HepG2 (cell line): ENCODE results near the gene RRP36. TPM values are rescaled to one million over a fixed set of nuclear protein-coding genes. Genes with fewer than 3 reads are reported as not detected.

Source experiments
- ARHGAP35 ChIP-seq: sonication (generic); formaldehyde crosslinking; IDR thresholded peaks from 2 replicates; pipeline ENCODE4 v1.9.0; 2022; ENCODE audit warnings: mild to moderate bottlenecking, inconsistent platforms, moderate library complexity, missing genetic modification reagents, borderline replicate concordance
- ATF7 ChIP-seq, 2 experiments: fragments of 450-650 bp in 1 of 2; sonication (generic) in 1 of 2; formaldehyde crosslinking in 1 of 2; IDR thresholded peaks; 2 replicates each; pipeline versions ENCODE4 v1.4.0 to v1.6.1; 2016 to 2020; ENCODE audit warnings: antibody characterized with exemption in 1 of 2, mild to moderate bottlenecking in 1 of 2, missing genetic modification reagents in 1 of 2
- GFI1 ChIP-seq: sonication (generic); formaldehyde crosslinking; IDR thresholded peaks from 2 replicates; pipeline ENCODE4 v1.5.0; 2020; ENCODE audit warnings: missing genetic modification reagents, mild to moderate bottlenecking, borderline replicate concordance
- MED1 ChIP-seq: sonication (generic); formaldehyde crosslinking; IDR thresholded peaks from 2 replicates; pipeline ENCODE4 v1.4.0; 2020; ENCODE audit warnings: missing genetic modification reagents
- MIER2 ChIP-seq: IDR thresholded peaks from 2 replicates; pipeline ENCODE4 v1.6.1; 2016; ENCODE audit warnings: missing biosample characterization, missing genetic modification reagents
- RERE ChIP-seq: IDR thresholded peaks from 2 replicates; pipeline ENCODE4 v1.6.1; 2016; ENCODE audit warnings: low read depth, missing genetic modification reagents, missing compliant biosample characterization
- RFX1 ChIP-seq: fragments of 450-650 bp; IDR thresholded peaks from 2 replicates; pipeline ENCODE4 v1.6.1; 2017
- STAT5B ChIP-seq: sonication (generic); formaldehyde crosslinking; IDR thresholded peaks from 2 replicates; pipeline ENCODE4 v1.4.0; 2020; ENCODE audit warnings: missing genetic modification reagents
- ZBTB10 ChIP-seq: sonication (generic); formaldehyde crosslinking; IDR thresholded peaks from 2 replicates; pipeline ENCODE4 v1.4.0; 2020; ENCODE audit warnings: missing genetic modification reagents, borderline replicate concordance
- ZBTB33 ChIP-seq: sonication (generic); formaldehyde crosslinking; IDR thresholded peaks from 2 replicates; pipeline ENCODE4 v1.4.0; 2020; ENCODE audit warnings: missing genetic modification reagents
- ZNF276 ChIP-seq: sonication (generic); formaldehyde crosslinking; IDR thresholded peaks from 2 replicates; pipeline ENCODE4 v1.4.0; 2020; ENCODE audit warnings: mild to moderate bottlenecking, low read depth, missing genetic modification reagents
- ZNF414 ChIP-seq: sonication (generic); formaldehyde crosslinking; IDR thresholded peaks from 2 replicates; pipeline ENCODE4 v1.5.0; 2020; ENCODE audit warnings: missing genetic modification reagents
- ZNF670 ChIP-seq: sonication (generic); formaldehyde crosslinking; IDR thresholded peaks from 2 replicates; pipeline ENCODE4 v1.8.0; 2022; ENCODE audit warnings: mild to moderate bottlenecking, missing genetic modification reagents, borderline replicate concordance
- ZNF773 ChIP-seq: sonication (generic); formaldehyde crosslinking; IDR thresholded peaks from 2 replicates; pipeline ENCODE4 v1.4.0; 2020; ENCODE audit warnings: missing genetic modification reagents, borderline replicate concordance
- polyA plus RNA-seq, 8 experiments: library from polyadenylated mRNA; depleted of rRNA in 3 of 8; stranded (reverse) in 7 of 8; unstranded in 1 of 8; fragments of >200 nt; fragmentation: Illumina TruSeq in 4 of 8; extraction: Trizol in 4 of 8; gene quantifications; 2 replicates each; pipeline versions ENCODE4 v1.2.1 to v1.2.3, GENCODE V29; 2011 to 2016; ENCODE audit warnings: low read depth in 4 of 8, missing spikeins in 1 of 8, mixed read lengths in 1 of 8; ENCODE audit not compliant: insufficient read depth in 1 of 8
- total RNA-seq, 5 experiments: library from RNA; depleted of rRNA; stranded (reverse); fragments of >200 nt; fragmentation: Illumina TruSeq; extraction: Trizol; gene quantifications; 2 replicates each; pipeline ENCODE4 v1.2.3, GENCODE V29; 2016; ENCODE audit warnings: low read depth in 1 of 5

The RRP36 gene
- total and polyA plus RNA-seq, 2 of the 13 experiments (the other 11 are each of a cell fraction or from before 2014, with no cell fraction given) = 29.5 to 144 TPM

- TF ChIP-seq RERE (no peak; the same call in 1 of the 2 replicates), MED1 (CRISPR knock-in tag) (peak; percentile 87), MIER2 (0 out of 2 replicates have a peak, but pooled peaks have one; percentile 39), ZNF276 (CRISPR knock-in tag) (no peak), ARHGAP35 (CRISPR knock-in tag) (peak; percentile 97; the same call in 1 of the 2 replicates), STAT5B (0 out of 2 replicates have a peak, but pooled peaks have one; percentile 33), ZNF773 (CRISPR knock-in tag) (no peak), ZNF414 (peak; percentile 95), ATF7 (IDR thresholded peaks at IDR 0.05) (no peak), ATF7 (CRISPR knock-in tag; IDR thresholded peaks at IDR 0.05) (peak; percentile 86; the same call in 1 of the 2 replicates), ZNF670 (CRISPR knock-in tag) (peak; percentile 99), RFX1 (no peak; the same call in 1 of the 2 replicates), ZBTB33 (peak; percentile 62), ZBTB10 (CRISPR knock-in tag) (no peak), GFI1 (peak; percentile 78)
Measured at GRCh38 chr6:43053545-43054205, 32.3 kb downstream of the RRP36 start, which contains the start of gene CUL7 (continued).
